Coronary artery (tissue), 2 donors: ENCODE measurements around the gene WDR5.

ENCODE experiments used
- DNase-seq: peaks from one replicate; pipeline ENCODE4 v3.0.0-alpha.2; 2017; ENCODE audit warnings: low spot score
- H3K27ac ChIP-seq, 2 donors: fragments of 200-600 bp; sonication (generic); one replicate each; pipeline ENCODE4 v1.5.1; 2016 to 2019
- H3K4me3 ChIP-seq: fragments of 200-600 bp; sonication (generic); 2 replicates; pipeline ENCODE4 v1.5.1; 2016; ENCODE audit warnings: mild to moderate bottlenecking, moderate library complexity
- CTCF ChIP-seq: fragments of 200-600 bp; sonication (generic); IDR thresholded peaks from one replicate; pipeline ENCODE4 v1.5.1; 2019; ENCODE audit warnings: antibody characterized with exemption

The WDR5 gene

GRCh38 chr9:134179595-134179917 lies 43.7 kb downstream of the WDR5 start:
- no peak for TF ChIP-seq CTCF
- no peak overlapping the region for H3K27ac ChIP-seq
- DNase-seq = no peak
- no peak overlapping the region for H3K4me3 ChIP-seq

- no peak for DNase-seq
- no peak for TF ChIP-seq CTCF
- Histone ChIP-seq H3K4me3 (no peak overlapping the region), H3K27ac (no peak overlapping the region)
These were observed 44.3 kb downstream of the WDR5 start for GRCh38 chr9:134179918-134180785.

GRCh38 chr9:134180786-134181647 lies 45.1 kb downstream of the WDR5 start:
- H3K27ac ChIP-seq = no peak overlapping the region
- no peak for TF ChIP-seq CTCF
- no peak for DNase-seq

GRCh38 chr9:134181648-134182034 lies 45.8 kb downstream of the WDR5 start:
- no peak overlapping the region for H3K4me3 ChIP-seq
- no peak for DNase-seq
- no peak overlapping the region for H3K27ac ChIP-seq
- no peak for TF ChIP-seq CTCF

More at GRCh38 chr9:134180786-134181647, 45.1 kb downstream of the WDR5 start:
- no peak overlapping the region for H3K4me3 ChIP-seq

GRCh38 chr9:134182554-134183085 lies 46.7 kb downstream of the WDR5 start:
- H3K4me3 ChIP-seq = no peak overlapping the region
- DNase-seq = no peak
- H3K27ac ChIP-seq = no peak overlapping the region
- no peak for TF ChIP-seq CTCF

GRCh38 chr9:134185536-134186011 lies 49.7 kb downstream of the WDR5 start:
- no peak for TF ChIP-seq CTCF
- no peak for DNase-seq
- H3K4me3 ChIP-seq = no peak overlapping the region
- no peak overlapping the region for H3K27ac ChIP-seq
